ENCODE results near the gene RGS12. TPM values are rescaled to one million over a fixed set of nuclear protein-coding genes. Genes with fewer than 3 reads are reported as not detected.

Gene RGS12, protein sequence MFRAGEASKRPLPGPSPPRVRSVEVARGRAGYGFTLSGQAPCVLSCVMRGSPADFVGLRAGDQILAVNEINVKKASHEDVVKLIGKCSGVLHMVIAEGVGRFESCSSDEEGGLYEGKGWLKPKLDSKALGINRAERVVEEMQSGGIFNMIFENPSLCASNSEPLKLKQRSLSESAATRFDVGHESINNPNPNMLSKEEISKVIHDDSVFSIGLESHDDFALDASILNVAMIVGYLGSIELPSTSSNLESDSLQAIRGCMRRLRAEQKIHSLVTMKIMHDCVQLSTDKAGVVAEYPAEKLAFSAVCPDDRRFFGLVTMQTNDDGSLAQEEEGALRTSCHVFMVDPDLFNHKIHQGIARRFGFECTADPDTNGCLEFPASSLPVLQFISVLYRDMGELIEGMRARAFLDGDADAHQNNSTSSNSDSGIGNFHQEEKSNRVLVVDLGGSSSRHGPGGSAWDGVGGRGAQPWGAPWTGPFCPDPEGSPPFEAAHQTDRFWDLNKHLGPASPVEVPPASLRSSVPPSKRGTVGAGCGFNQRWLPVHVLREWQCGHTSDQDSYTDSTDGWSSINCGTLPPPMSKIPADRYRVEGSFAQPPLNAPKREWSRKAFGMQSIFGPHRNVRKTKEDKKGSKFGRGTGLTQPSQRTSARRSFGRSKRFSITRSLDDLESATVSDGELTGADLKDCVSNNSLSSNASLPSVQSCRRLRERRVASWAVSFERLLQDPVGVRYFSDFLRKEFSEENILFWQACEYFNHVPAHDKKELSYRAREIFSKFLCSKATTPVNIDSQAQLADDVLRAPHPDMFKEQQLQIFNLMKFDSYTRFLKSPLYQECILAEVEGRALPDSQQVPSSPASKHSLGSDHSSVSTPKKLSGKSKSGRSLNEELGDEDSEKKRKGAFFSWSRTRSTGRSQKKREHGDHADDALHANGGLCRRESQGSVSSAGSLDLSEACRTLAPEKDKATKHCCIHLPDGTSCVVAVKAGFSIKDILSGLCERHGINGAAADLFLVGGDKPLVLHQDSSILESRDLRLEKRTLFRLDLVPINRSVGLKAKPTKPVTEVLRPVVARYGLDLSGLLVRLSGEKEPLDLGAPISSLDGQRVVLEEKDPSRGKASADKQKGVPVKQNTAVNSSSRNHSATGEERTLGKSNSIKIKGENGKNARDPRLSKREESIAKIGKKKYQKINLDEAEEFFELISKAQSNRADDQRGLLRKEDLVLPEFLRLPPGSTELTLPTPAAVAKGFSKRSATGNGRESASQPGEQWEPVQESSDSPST (N-terminal part only)
- total RNA-seq: 8.5 and 10.6 TPM in 2 replicates

GRCh38 chr4:3292571-3293400 is at the start of gene RGS12:
Gene RGS12, plus strand, starts transcription at chr4:3293021. Its CDS starts 23,150 bp downstream, at chr4:3316171.
- H3K27me3 Mint-ChIP-seq: peaks cover 15% of the 10 kb centered on the region
- DNase-seq (peak; percentile 81), ATAC-seq (ENCODE audit: low read depth) (peak; percentile 83)
- ChIA-PET CTCF (no interaction called here), POLR2A (interaction anchor here (1.0 to 1.2 kb wide), 2 partner anchors 35 kb away, joined by 3 to 6 read pairs; no protein-coding TSS in a partner anchor)
- TF ChIP-seq, protein P1, sequence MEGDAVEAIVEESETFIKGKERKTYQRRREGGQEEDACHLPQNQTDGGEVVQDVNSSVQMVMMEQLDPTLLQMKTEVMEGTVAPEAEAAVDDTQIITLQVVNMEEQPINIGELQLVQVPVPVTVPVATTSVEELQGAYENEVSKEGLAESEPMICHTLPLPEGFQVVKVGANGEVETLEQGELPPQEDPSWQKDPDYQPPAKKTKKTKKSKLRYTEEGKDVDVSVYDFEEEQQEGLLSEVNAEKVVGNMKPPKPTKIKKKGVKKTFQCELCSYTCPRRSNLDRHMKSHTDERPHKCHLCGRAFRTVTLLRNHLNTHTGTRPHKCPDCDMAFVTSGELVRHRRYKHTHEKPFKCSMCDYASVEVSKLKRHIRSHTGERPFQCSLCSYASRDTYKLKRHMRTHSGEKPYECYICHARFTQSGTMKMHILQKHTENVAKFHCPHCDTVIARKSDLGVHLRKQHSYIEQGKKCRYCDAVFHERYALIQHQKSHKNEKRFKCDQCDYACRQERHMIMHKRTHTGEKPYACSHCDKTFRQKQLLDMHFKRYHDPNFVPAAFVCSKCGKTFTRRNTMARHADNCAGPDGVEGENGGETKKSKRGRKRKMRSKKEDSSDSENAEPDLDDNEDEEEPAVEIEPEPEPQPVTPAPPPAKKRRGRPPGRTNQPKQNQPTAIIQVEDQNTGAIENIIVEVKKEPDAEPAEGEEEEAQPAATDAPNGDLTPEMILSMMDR (IDR thresholded peaks at IDR 0.05): no peak
- peaks cover 2% of the 10 kb centered on the region for H3K36me3 Mint-ChIP-seq (ENCODE audit: low read depth)
- intact Hi-C loops (cut with micrococcal nuclease): loop anchor here (1.0 to 10.0 kb wide), 5 partner anchors 10 to 808 kb away; partner anchors contain the start of genes HTT and HTT-AS
- H3K4me1 Mint-ChIP-seq: peaks cover 14% of the 10 kb centered on the region
- H3K4me3 Mint-ChIP-seq: peak within 1 kb of the TSS; percentile 86
- H3K27ac Mint-ChIP-seq: peak within 1 kb of the TSS; percentile 51
- H3K9me3 Mint-ChIP-seq: no peaks in the 10 kb centered on the region

GRCh38 chr4:3243136-3243780 is 49.6 kb upstream of the RGS12 start:
- no peak for DNase-seq
- H3K4me3 Mint-ChIP-seq: no peak overlapping the region
- no peak overlapping the region for H3K27ac Mint-ChIP-seq
- intact Hi-C loops (cut with micrococcal nuclease): no loop called here
- ChIA-PET CTCF (no interaction called here), POLR2A (interaction anchor here (2.1 kb wide), 1 partner anchor 15 kb away, joined by 6 read pairs; no protein-coding TSS in a partner anchor)
- no peak for ATAC-seq (ENCODE audit: low read depth)
- peaks cover 4% of the 10 kb centered on the region for H3K4me1 Mint-ChIP-seq
- H3K9me3 Mint-ChIP-seq: no peaks in the 10 kb centered on the region
- H3K36me3 Mint-ChIP-seq (ENCODE audit: low read depth): peaks cover 44% of the 10 kb centered on the region
- TF ChIP-seq, protein P1 (IDR thresholded peaks at IDR 0.05): no peak
- no peaks in the 10 kb centered on the region for H3K27me3 Mint-ChIP-seq

DNA sequence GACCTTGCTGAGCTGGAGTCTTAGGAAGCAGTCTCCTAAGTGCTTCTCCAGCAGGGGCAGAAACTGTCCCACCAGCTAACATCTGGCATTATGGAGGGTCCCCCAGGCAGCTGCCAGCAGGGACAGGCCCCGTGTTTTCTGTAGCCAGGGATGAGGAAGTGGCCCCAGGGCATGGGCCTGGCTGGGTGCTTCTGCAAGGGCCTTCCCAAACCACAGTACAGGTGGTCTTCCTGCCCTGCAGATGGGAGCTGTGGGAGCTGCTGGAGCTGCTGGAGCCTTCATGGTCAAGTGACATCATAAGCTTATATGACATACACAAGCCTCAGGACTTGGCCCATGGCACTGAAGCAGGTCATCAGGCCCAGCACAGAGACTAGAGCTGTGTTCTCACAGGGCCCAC is 48.8 kb upstream of the RGS12 start:
- Mint-ChIP-seq H3K27ac (no peak overlapping the region), H3K36me3 (ENCODE audit: low read depth) (peaks cover 38% of the 10 kb centered on the region), H3K4me3 (no peak overlapping the region), H3K27me3 (no peaks in the 10 kb centered on the region), H3K4me1 (peaks cover 4% of the 10 kb centered on the region), H3K9me3 (no peaks in the 10 kb centered on the region)
- TF ChIP-seq, protein P1 (IDR thresholded peaks at IDR 0.05): no peak
- POLR2A ChIA-PET: no interaction called here
- CTCF ChIA-PET: no interaction called here
- intact Hi-C loops (cut with micrococcal nuclease): no loop called here
- no peak for ATAC-seq (ENCODE audit: low read depth)
- no peak for DNase-seq

DNA sequence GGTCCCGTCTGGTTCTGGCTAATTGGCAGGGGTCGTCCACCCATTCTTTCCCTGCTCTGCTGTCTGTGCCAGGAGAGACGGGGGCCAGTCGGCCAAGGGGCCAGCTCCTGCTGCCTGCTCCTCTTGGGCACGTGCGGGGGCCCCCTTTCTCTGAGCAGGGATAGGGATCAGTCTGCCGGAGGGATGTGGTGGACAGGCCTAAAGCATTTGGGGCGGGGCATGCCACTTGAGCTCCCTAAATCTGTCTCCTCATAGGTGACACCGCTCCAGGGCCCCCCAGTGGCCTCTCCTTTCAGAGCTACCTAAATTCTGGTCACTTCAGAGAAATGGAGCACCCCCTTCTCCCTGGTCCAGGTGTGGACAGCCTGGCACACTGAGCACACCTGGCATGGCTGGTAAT is 48.1 kb upstream of the RGS12 start:
- Mint-ChIP-seq H3K36me3 (ENCODE audit: low read depth) (peaks cover 32% of the 10 kb centered on the region), H3K9me3 (no peaks in the 10 kb centered on the region), H3K4me3 (no peak overlapping the region), H3K27me3 (no peaks in the 10 kb centered on the region), H3K27ac (no peak overlapping the region), H3K4me1 (peaks cover 4% of the 10 kb centered on the region)
- CTCF ChIA-PET: no interaction called here
- no peak for ATAC-seq (ENCODE audit: low read depth)
- TF ChIP-seq, protein P1 (IDR thresholded peaks at IDR 0.05): no peak
- no peak for DNase-seq
- POLR2A ChIA-PET: no interaction called here
- intact Hi-C loops (cut with micrococcal nuclease): no loop called here

Measured in activated B cell treated with CpG ODN at 0.5 μM for 24 hours (primary cell).